Type B pancreatic cell (in vitro differentiated cells): Measurements from ENCODE around the gene CPSF4L. TPM values are rescaled to one million over a fixed set of nuclear protein-coding genes. Genes with fewer than 3 reads are reported as not detected.

Source experiments
- DNase-seq: peaks from one replicate; pipeline ENCODE4 v3.0.0; 2021; ENCODE audit warnings: mixed read lengths; ENCODE audit not compliant: unreplicated experiment; ENCODE audit errors: extremely low spot score
- H3K27ac Mint-ChIP-seq: 2 replicates; pipeline ENCODE4 v1.8.0; 2021; ENCODE audit warnings: mild to moderate bottlenecking, mixed read lengths
- H3K27me3 Mint-ChIP-seq: 2 replicates; pipeline ENCODE4 v1.8.0; 2021; ENCODE audit warnings: mixed read lengths
- H3K36me3 Mint-ChIP-seq: 2 replicates; pipeline ENCODE4 v1.8.0; 2021; ENCODE audit warnings: mixed read lengths
- H3K4me1 Mint-ChIP-seq: one replicate; pipeline ENCODE4 v1.8.0; 2021; ENCODE audit warnings: mixed read lengths; ENCODE audit not compliant: unreplicated experiment
- H3K4me3 Mint-ChIP-seq: 2 replicates; pipeline ENCODE4 v1.8.0; 2021; ENCODE audit warnings: mild to moderate bottlenecking, mixed read lengths
- H3K9me3 Mint-ChIP-seq: 2 replicates; pipeline ENCODE4 v1.8.0; 2021; ENCODE audit warnings: mixed read lengths
- total RNA-seq: library from RNA; stranded (reverse); gene quantifications from 2 replicates; pipeline ENCODE4 v1.2.1, GENCODE V29; 2021; ENCODE audit warnings: low replicate concordance
- TF ChIP-seq, protein P1 (sequence below): fragments of 200-600 bp; sonication (generic); conservative IDR thresholded peaks from 2 replicates; pipeline ENCODE4 v1.5.0; 2021; ENCODE audit warnings: antibody characterized with exemption, mild to moderate bottlenecking

Gene CPSF4L
- total RNA-seq, 1 donor from 2014 or later: not detected

DNA sequence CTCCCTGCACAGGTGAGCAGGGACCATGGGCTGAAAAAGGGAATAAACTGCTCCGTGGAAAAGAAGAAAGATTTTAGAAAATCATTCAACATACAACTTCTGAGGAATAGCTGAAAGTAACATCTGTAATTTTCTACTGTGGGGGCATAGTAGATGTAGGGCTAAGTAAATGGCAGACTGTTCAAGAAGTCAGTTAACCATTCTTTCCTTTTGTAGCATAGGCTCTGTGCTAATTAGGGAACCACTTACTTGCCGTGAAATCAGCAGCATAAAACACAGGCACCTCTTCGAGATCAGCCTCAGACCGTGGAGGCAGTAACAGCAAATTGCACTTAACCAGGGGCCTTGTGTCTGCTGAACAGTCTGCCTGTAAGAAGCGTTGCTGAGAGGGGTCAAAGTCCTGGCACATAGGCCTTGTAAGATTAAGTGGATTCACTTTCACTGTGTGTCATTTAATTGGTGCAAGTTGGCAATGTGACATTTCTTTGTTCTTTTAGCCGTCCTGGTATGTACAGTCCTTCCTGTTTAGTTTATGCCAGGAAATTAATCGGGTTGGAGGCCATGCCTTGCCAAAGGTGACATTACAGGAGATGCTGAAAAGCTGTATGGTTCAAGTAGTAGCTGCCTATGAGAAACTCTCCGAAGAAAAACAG, 58.4 kb downstream of the CPSF4L start:
- H3K4me3 Mint-ChIP-seq: peak overlapping the region; percentile 38
- no peaks in the 10 kb centered on the region for H3K27me3 Mint-ChIP-seq
- no peaks in the 10 kb centered on the region for H3K9me3 Mint-ChIP-seq
- DNase-seq: no peak
- peaks cover 11% of the 10 kb centered on the region for H3K4me1 Mint-ChIP-seq
- TF ChIP-seq, protein P1, sequence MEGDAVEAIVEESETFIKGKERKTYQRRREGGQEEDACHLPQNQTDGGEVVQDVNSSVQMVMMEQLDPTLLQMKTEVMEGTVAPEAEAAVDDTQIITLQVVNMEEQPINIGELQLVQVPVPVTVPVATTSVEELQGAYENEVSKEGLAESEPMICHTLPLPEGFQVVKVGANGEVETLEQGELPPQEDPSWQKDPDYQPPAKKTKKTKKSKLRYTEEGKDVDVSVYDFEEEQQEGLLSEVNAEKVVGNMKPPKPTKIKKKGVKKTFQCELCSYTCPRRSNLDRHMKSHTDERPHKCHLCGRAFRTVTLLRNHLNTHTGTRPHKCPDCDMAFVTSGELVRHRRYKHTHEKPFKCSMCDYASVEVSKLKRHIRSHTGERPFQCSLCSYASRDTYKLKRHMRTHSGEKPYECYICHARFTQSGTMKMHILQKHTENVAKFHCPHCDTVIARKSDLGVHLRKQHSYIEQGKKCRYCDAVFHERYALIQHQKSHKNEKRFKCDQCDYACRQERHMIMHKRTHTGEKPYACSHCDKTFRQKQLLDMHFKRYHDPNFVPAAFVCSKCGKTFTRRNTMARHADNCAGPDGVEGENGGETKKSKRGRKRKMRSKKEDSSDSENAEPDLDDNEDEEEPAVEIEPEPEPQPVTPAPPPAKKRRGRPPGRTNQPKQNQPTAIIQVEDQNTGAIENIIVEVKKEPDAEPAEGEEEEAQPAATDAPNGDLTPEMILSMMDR: no peak
- H3K36me3 Mint-ChIP-seq: peaks cover 44% of the 10 kb centered on the region
- H3K27ac Mint-ChIP-seq: peak overlapping the region; percentile 60

DNA sequence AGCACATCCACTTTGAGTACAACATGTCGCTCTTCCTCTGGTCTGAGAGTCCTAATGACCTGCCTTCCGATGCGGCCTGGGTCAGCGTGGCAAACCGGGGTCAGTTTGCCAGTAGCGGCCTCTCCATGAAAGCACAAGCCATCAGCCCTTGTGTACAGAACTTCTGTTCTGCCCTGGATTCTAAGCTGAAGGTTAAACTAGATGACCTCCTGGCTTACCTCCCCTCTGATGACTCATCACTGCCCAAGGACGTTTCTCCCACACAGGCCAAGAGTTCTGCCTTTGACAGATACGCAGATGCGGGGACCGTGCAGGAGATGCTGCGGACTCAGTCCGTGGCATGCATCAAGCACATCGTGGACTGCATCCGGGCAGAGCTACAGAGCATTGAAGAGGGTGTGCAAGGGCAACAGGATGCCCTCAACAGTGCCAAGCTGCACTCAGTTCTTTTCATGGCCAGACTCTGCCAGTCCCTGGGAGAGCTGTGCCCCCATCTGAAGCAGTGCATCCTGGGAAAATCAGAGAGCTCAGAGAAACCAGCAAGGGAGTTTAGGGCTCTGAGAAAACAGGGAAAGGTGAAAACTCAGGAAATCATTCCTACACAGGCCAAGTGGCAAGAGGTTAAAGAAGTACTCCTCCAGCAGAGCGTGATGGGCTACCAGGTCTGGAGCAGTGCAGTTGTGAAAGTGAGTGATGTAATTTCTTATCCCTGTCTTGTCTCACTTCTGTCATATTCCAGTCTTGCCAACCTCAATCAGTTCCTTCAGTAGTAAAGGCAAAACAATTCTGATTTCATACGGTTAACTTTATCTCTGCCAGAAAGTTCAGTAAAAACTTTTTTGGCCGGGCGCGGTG, 60.2 kb downstream of the CPSF4L start:
- Mint-ChIP-seq H3K4me1 (peaks cover 11% of the 10 kb centered on the region), H3K27ac (no peak overlapping the region), H3K36me3 (peaks cover 50% of the 10 kb centered on the region), H3K9me3 (no peaks in the 10 kb centered on the region), H3K4me3 (no peak overlapping the region), H3K27me3 (no peaks in the 10 kb centered on the region)
- no peak for DNase-seq
- TF ChIP-seq, protein P1: no peak

DNA sequence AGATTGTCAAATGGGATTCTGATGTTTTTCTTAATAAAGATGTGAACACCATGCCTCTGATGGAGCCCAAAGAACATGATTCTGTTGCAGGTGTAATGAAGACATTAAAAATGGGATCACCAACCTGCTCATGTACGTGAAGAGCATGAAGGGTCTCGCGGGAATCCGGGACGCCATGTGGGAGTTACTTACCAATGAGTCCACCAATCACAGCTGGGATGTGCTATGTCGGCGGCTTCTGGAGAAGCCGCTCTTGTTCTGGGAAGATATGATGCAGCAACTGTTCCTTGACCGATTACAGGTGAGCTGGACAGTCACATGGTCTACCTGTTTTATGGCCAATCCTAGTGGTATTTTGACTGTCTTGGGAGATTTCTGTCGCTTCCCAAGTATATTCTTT, 61.2 kb downstream of the CPSF4L start:
- no peaks in the 10 kb centered on the region for H3K27me3 Mint-ChIP-seq
- TF ChIP-seq, protein P1: no peak
- H3K9me3 Mint-ChIP-seq: no peaks in the 10 kb centered on the region
- H3K4me3 Mint-ChIP-seq: no peak overlapping the region
- H3K4me1 Mint-ChIP-seq: peaks cover 11% of the 10 kb centered on the region
- no peak for DNase-seq
- H3K27ac Mint-ChIP-seq: no peak overlapping the region
- peaks cover 58% of the 10 kb centered on the region for H3K36me3 Mint-ChIP-seq

DNA sequence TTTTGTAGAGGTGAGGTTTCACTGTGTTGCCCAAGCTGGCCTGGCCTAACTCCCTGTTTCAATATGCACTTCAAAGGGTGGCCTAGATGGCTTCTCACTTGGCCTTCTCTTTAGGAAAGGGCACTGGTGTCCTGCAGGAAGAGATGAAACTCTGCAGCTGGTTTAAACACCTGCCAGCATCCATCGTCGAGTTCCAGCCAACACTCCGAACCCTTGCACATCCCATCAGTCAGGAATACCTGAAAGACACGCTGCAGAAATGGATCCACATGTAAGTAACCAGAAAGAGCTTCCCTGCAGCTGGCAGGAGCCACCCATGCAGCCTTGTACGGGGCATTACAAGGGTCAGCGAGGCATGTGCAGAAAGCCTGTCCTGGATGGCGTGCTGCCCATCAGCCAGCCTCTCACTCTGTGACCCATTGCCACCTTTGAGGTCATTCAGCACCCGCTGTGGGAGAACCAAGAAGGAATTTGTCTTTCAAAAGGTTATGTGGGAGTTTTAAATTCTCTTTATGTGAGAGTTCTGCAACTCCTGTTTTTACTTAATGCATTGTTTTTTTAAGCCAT, 61.8 kb downstream of the CPSF4L start:
- peaks cover 58% of the 10 kb centered on the region for H3K36me3 Mint-ChIP-seq
- TF ChIP-seq, protein P1: no peak
- no peak overlapping the region for H3K4me3 Mint-ChIP-seq
- no peaks in the 10 kb centered on the region for H3K9me3 Mint-ChIP-seq
- peaks cover 15% of the 10 kb centered on the region for H3K4me1 Mint-ChIP-seq
- no peaks in the 10 kb centered on the region for H3K27me3 Mint-ChIP-seq
- DNase-seq: no peak
- no peak overlapping the region for H3K27ac Mint-ChIP-seq

DNA sequence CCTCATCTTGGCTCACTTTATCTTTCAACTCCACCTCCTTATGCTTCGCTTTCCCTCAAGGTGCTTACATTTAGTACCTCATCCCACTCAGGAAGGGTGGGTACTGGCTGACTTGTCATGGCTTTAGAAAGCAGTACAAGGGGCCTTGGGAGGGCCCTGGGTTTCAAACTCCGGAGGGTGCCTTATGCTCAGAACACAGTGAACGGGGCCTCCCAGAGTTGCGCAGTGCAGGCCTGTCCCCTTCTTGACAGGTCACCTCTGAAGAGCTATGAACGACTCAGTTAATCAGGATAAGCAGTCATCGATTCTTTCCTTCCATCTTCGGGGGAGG, 62.8 kb downstream of the CPSF4L start:
- no peaks in the 10 kb centered on the region for H3K27me3 Mint-ChIP-seq
- no peak overlapping the region for H3K4me3 Mint-ChIP-seq
- H3K36me3 Mint-ChIP-seq: peaks cover 58% of the 10 kb centered on the region
- H3K27ac Mint-ChIP-seq: no peak overlapping the region
- H3K4me1 Mint-ChIP-seq: peaks cover 18% of the 10 kb centered on the region
- DNase-seq: no peak
- TF ChIP-seq, protein P1: no peak
- H3K9me3 Mint-ChIP-seq: no peaks in the 10 kb centered on the region

Other genes with a start within 250 kb of the CPSF4L start
- gene SLC39A11, start 169.2 kb downstream of the CPSF4L start, total RNA-seq: 23.2 and 39.9 TPM in 2 replicates
- gene SSTR2, start 96.9 kb downstream of the CPSF4L start, total RNA-seq: 5.5 and 10.4 TPM in 2 replicates
- gene COG1, start 68.8 kb downstream of the CPSF4L start, total RNA-seq: 36.5 and 37.2 TPM in 2 replicates
- gene CDC42EP4, start 50.1 kb upstream of the CPSF4L start, total RNA-seq: 24.7 and 78.8 TPM in 2 replicates